Natural killer cell (primary cell): ENCODE results near the gene KISS1R. TPM values are rescaled to one million over a fixed set of nuclear protein-coding genes. Genes with fewer than 3 reads are reported as not detected.
A peak's percentile ranks its signal among the peaks of the same experiment; 100 is the strongest.

Source experiments
- ATAC-seq, 3 donors: fragments of 150-1000 bp in 2 of 3; fragments of 200-7000 bp in 1 of 3; cut with Tn5 transposase; 1 replicate in 1 of 3; 2 replicates in 2 of 3; pipeline ENCODE4 v1.10.0; 2021; ENCODE audit warnings: mild to moderate bottlenecking in 2 of 3, moderate library complexity in 2 of 3
- DNase-seq, 2 donors: peaks; one replicate each; pipeline versions ENCODE4 v3.0.0 to v3.0.0-alpha.2; 2013 to 2021; ENCODE audit warnings: mixed read lengths in 1 of 2
- H3K27ac ChIP-seq: one replicate; pipeline ENCODE4 v1.5.1; 2013; ENCODE audit warnings: mild to moderate bottlenecking, low read length
- H3K27me3 ChIP-seq: one replicate; pipeline ENCODE4 v1.6.1; 2013; ENCODE audit warnings: low read length; ENCODE audit not compliant: control insufficient read depth, insufficient read depth
- H3K36me3 ChIP-seq: one replicate; pipeline ENCODE4 v1.6.1; 2013; ENCODE audit warnings: low read length; ENCODE audit not compliant: control insufficient read depth, insufficient read depth
- H3K4me1 ChIP-seq: one replicate; pipeline ENCODE4 v1.6.1; 2013; ENCODE audit warnings: low read length; ENCODE audit not compliant: control insufficient read depth, insufficient read depth
- H3K4me3 ChIP-seq: one replicate; pipeline ENCODE4 v1.5.1; 2013; ENCODE audit warnings: low read length
- H3K9me3 ChIP-seq: one replicate; pipeline ENCODE4 v1.6.1; 2013; ENCODE audit warnings: low read length; ENCODE audit not compliant: control insufficient read depth, insufficient read depth
- H3K27ac Mint-ChIP-seq, 2 donors: one replicate each; pipeline ENCODE4 v1.8.0; 2022; ENCODE audit warnings: mild to moderate bottlenecking in 2 of 2, mixed read lengths in 2 of 2, moderate library complexity in 1 of 2
- H3K27me3 Mint-ChIP-seq, 2 donors: one replicate each; pipeline ENCODE4 v1.8.0; 2022; ENCODE audit warnings: low read depth in 2 of 2, mixed read lengths in 2 of 2
- H3K36me3 Mint-ChIP-seq: one replicate; pipeline ENCODE4 v1.8.0; 2022; ENCODE audit warnings: mixed read lengths
- H3K4me1 Mint-ChIP-seq, 2 donors: one replicate each; pipeline ENCODE4 v1.8.0; 2022; ENCODE audit warnings: mixed read lengths in 2 of 2
- H3K4me3 Mint-ChIP-seq: one replicate; pipeline ENCODE4 v1.8.0; 2022; ENCODE audit warnings: mild to moderate bottlenecking, moderate library complexity, mixed read lengths
- H3K9me3 Mint-ChIP-seq, 2 donors: one replicate each; pipeline ENCODE4 v1.8.0; 2022; ENCODE audit warnings: mixed read lengths in 2 of 2
- WGBS: methylation state at CpG from one replicate; pipeline ENCODE4 v1.1.7; 2013; ENCODE audit warnings: missing lambda C conversion rate; ENCODE audit not compliant: insufficient coverage; 5-methylcytosine and 5-hydroxymethylcytosine counted together
- intact Hi-C: fragments of 100-400 bp; cut with micrococcal nuclease; formaldehyde crosslinking; loops from one replicate; pipeline ENCODE4 v1.14.2; 2022
- total RNA-seq, 4 donors: library from RNA; stranded (reverse); fragments of 120-200 nt in 1 of 4; gene quantifications; one replicate each; pipeline versions ENCODE4 v1.2.3 to v1.2.4, GENCODE V29; 2013 to 2022
- TF ChIP-seq, protein P1 (sequence below): fragments of 200-600 bp; IDR thresholded peaks from one replicate; pipeline ENCODE4 v1.8.0; 2022; ENCODE audit warnings: antibody characterized with exemption

KISS1R gene
- total RNA-seq, result under 1 TPM in 1 of 3 donors, not detected in 2; 0.31 TPM
- total RNA-seq (2013), result 0.09 TPM

DNA sequence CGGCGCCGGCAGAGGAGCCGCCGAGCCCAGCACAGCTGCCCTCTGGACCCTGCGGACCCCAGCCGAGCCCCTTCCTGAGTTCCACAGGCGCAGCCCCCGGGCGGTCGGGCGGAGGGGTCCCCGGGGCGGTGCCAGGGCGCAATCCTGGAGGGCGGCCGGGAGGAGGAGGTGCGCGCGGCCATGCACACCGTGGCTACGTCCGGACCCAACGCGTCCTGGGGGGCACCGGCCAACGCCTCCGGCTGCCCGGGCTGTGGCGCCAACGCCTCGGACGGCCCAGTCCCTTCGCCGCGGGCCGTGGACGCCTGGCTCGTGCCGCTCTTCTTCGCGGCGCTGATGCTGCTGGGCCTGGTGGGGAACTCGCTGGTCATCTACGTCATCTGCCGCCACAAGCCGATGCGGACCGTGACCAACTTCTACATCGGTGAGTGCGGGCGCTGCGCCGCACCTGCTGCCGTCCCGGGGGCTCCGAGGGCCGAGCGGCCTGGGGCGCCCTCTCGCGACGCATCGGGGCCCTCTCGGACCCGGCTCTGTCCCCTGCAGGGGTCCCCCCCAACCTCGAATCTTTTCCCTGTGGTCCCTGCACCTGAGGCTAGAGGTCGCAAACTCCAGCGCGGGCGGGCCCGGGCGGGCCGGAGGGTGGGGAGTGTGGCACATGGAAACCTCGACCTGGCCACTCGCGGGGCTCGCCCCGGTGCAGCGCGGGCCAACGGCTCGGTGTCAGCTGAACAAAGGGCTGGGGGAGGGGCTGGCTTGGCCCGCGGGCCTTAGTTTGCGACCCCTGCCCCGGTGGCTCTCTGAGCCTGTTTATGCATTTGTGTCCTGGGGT, at the start of gene KISS1R:
Gene KISS1R, plus strand, starts transcription at position 11 of the 829 bp plus-strand sequence. Its CDS starts 170 bp downstream, at position 181.
- peak; percentile 40 to 69 for DNase-seq
- H3K4me1 Mint-ChIP-seq, result peaks cover 10 to 14% of the 10 kb centered on the region in 2 donors
- Histone ChIP-seq H3K27me3 (peaks cover 21% of the 10 kb centered on the region), H3K9me3 (no peaks in the 10 kb centered on the region), H3K36me3 (no peaks in the 10 kb centered on the region), H3K4me1 (peaks cover 51% of the 10 kb centered on the region), H3K4me3 (no peak within 1 kb of the TSS), H3K27ac (no peak within 1 kb of the TSS)
- no peaks in the 10 kb centered on the region for H3K9me3 Mint-ChIP-seq
- 1% methylated on average over 87 of the region's 87 CpGs for WGBS
- H3K36me3 Mint-ChIP-seq, result no peaks in the 10 kb centered on the region
- H3K27ac Mint-ChIP-seq, result no peak within 1 kb of the TSS
- peak within 1 kb of the TSS; percentile 76 for H3K4me3 Mint-ChIP-seq
- peaks cover 0 to 8% of the 10 kb centered on the region in 2 donors for H3K27me3 Mint-ChIP-seq
- intact Hi-C loops, result no loop called here
- ATAC-seq, result peak in 2 of 3 donors; percentile 4 to 35
- TF ChIP-seq, protein P1, sequence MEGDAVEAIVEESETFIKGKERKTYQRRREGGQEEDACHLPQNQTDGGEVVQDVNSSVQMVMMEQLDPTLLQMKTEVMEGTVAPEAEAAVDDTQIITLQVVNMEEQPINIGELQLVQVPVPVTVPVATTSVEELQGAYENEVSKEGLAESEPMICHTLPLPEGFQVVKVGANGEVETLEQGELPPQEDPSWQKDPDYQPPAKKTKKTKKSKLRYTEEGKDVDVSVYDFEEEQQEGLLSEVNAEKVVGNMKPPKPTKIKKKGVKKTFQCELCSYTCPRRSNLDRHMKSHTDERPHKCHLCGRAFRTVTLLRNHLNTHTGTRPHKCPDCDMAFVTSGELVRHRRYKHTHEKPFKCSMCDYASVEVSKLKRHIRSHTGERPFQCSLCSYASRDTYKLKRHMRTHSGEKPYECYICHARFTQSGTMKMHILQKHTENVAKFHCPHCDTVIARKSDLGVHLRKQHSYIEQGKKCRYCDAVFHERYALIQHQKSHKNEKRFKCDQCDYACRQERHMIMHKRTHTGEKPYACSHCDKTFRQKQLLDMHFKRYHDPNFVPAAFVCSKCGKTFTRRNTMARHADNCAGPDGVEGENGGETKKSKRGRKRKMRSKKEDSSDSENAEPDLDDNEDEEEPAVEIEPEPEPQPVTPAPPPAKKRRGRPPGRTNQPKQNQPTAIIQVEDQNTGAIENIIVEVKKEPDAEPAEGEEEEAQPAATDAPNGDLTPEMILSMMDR, result peak; percentile 34

DNA sequence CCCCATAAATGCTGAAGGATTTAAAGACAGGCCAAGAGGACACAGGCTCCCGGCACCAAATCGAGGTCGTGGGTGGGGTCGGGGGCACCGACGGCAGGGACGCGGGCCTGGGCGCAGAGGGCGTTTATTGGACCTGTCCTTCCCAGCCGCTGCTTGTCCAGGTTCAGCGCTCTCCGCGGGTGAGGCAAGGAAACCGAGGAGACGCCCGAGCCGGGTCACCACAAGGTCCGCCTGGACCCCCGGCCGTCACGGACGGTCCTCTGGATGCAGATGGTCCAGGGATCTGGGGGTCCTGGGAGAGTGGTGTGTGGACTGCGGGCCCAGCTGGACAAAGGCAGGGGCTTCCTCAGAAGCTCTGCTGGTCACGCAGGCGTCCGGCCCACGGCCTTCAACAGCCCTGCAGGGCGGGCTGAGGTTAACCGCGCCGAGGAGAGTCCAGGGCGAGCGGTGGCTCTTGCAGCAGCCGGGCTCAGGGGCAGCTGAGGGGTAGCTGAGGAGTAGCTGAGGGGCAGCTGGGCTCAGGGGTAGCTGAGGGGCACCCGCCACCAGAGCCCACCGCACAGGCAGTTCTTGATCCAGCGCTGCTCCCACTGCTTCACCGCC, 49.2 kb upstream of the KISS1R start:
- Histone ChIP-seq H3K4me1 (peaks cover 28% of the 10 kb centered on the region), H3K27me3 (no peaks in the 10 kb centered on the region), H3K27ac (no peak overlapping the region), H3K9me3 (no peaks in the 10 kb centered on the region), H3K4me3 (no peak overlapping the region), H3K36me3 (peaks cover 18% of the 10 kb centered on the region)
- Mint-ChIP-seq H3K36me3 (no peaks in the 10 kb centered on the region), H3K4me1 (peaks cover 8 to 24% of the 10 kb centered on the region in 2 donors), H3K27ac (no peak overlapping the region), H3K27me3 (no peaks in the 10 kb centered on the region), H3K9me3 (no peaks in the 10 kb centered on the region), H3K4me3 (no peak overlapping the region)
- TF ChIP-seq, protein P1, result no peak
- DNase-seq (no peak), ATAC-seq (no peak)
- intact Hi-C loops, result no loop called here
- 96% methylated on average over 39 of the region's 39 CpGs for WGBS

DNA sequence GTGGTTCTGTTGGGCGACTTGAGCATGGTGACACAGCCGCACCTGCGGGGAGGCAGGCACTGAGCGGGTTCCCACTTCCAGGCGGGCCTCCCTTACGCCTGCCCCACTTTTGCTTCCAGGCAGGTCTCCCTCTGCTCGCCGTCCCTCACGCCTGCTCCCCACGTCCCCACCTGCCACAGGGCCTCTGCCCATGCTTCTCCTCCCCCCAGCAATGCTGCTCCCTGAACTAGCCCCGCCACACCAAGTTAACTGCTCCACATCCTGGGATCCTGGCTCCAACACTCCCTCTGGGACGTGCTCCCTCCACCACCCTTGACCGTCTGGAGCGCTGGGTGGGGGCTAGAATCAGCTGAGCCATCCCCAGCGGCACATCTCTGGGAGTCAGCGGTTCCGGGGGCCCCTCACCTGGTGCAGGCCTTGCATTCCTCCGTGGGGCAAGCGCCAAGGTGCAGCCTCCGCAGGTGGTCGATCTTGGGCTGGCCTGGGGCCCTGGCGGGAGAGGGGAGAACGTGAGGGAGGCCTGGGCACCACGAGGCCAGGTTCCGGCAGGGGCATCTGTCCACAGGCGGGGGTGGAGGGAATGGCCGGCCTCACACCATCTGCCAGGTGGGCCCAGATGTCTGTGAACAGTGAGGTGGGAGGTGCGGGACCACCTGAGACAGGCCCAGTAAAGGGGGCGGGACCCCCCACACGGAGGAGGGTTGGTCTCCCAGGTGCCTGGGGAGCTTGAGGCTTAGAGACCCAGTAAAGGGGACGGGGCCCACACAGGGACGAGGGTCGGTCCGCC, 48.5 kb upstream of the KISS1R start:
- Mint-ChIP-seq H3K9me3 (no peaks in the 10 kb centered on the region), H3K4me3 (no peak overlapping the region), H3K4me1 (peaks cover under 1 to 17% of the 10 kb centered on the region in 2 donors), H3K36me3 (no peaks in the 10 kb centered on the region), H3K27ac (no peak overlapping the region), H3K27me3 (no peaks in the 10 kb centered on the region)
- intact Hi-C loops, result no loop called here
- peaks cover 26% of the 10 kb centered on the region for H3K4me1 ChIP-seq
- H3K36me3 ChIP-seq, result peaks cover 18% of the 10 kb centered on the region
- no peak for ATAC-seq
- H3K4me3 ChIP-seq, result no peak overlapping the region
- no peak overlapping the region for H3K27ac ChIP-seq
- no peaks in the 10 kb centered on the region for H3K9me3 ChIP-seq
- H3K27me3 ChIP-seq, result no peaks in the 10 kb centered on the region
- TF ChIP-seq, protein P1, result no peak
- WGBS, result 94% methylated on average over 34 of the region's 34 CpGs
- DNase-seq, result no peak
